ENCODE results near the gene HIP1R. TPM values are rescaled to one million over a fixed set of nuclear protein-coding genes. Genes with fewer than 3 reads are reported as not detected.
A peak's percentile ranks its signal among the peaks of the same experiment; 100 is the strongest.

HIP1R gene
- total and polyA plus RNA-seq, 2 experiments from 2014 or later, result 8.0 to 22.1 TPM

- Histone ChIP-seq H4K20me1 (replicated peaks; ENCODE audit: insufficient read depth) (peaks cover 54% of the 10 kb centered on the region), H2AFZ (no peak overlapping the region), H3K79me2 (replicated peaks; ENCODE audit: insufficient read depth) (no peaks in the 10 kb centered on the region), H3F3A (replicated peaks; ENCODE audit: low read depth) (no peaks in the 10 kb centered on the region; the same call in 1 of the 2 replicates), H3K9me2 (ENCODE audit: insufficient read depth) (no peaks in the 10 kb centered on the region), H3K4me3 (no peak overlapping the region), H3K4me1 (ENCODE audit: insufficient read depth) (peaks cover 10% of the 10 kb centered on the region), H3K27ac (ENCODE audit: low read depth) (no peak overlapping the region), H3K27me3 (ENCODE audit: insufficient read depth) (peaks cover 49% of the 10 kb centered on the region), H3K36me3 (ENCODE audit: insufficient read depth) (no peaks in the 10 kb centered on the region), H3K4me2 (no peak overlapping the region)
- peak; percentile 84 for DNase-seq (ENCODE audit: low spot score)
- Mint-ChIP-seq H3K36me3 (ENCODE audit: low read depth) (peaks cover 38% of the 10 kb centered on the region), H3K27ac (no peak overlapping the region), H3K4me3 (no peak overlapping the region), H3K27me3 (ENCODE audit: insufficient read depth, low read depth, poor library complexity) (peaks cover 71% of the 10 kb centered on the region), H3K9me3 (no peaks in the 10 kb centered on the region), H3K4me1 (peaks cover 11% of the 10 kb centered on the region)
- peak; percentile 75 for ATAC-seq
- TF ChIP-seq ZNF331 (CRISPR knock-in tag; IDR thresholded peaks at IDR 0.05; ENCODE audit: low read depth), result no peak
- peak; percentile 47 to 78 for TF ChIP-seq CTCF (conservative IDR thresholded peaks at IDR 0.05; ENCODE audit: low read depth in 2 of 2)
- TF ChIP-seq ZNF114 (CRISPR knock-in tag; IDR thresholded peaks at IDR 0.05), result no peak
- no peak for TF ChIP-seq CREB1 (CRISPR knock-in tag; IDR thresholded peaks at IDR 0.05; ENCODE audit: low read depth)
Observed at GRCh38 chr12:122867691-122868461, 32.6 kb downstream of the HIP1R start.

- no peak overlapping the region for H3K27ac Mint-ChIP-seq
- no peak overlapping the region for H3K4me2 ChIP-seq
- no peak for TF ChIP-seq CTCF (conservative IDR thresholded peaks at IDR 0.05; ENCODE audit: low read depth in 2 of 2)
- no peak for TF ChIP-seq STAT1 (IDR thresholded peaks at IDR 0.05; ENCODE audit: unreplicated experiment)
- no peak for TF ChIP-seq POLR2AphosphoS5 (IDR thresholded peaks at IDR 0.05; ENCODE audit: low read depth)
- TF ChIP-seq ETS1 (IDR thresholded peaks at IDR 0.05), result no peak
- H2AFZ ChIP-seq, result no peak overlapping the region
- H3K79me2 ChIP-seq (replicated peaks; ENCODE audit: insufficient read depth), result no peaks in the 10 kb centered on the region
- H3K36me3 ChIP-seq (ENCODE audit: insufficient read depth), result no peaks in the 10 kb centered on the region
- no peak overlapping the region for H3K4me3 Mint-ChIP-seq
- no peaks in the 10 kb centered on the region for H3K9me2 ChIP-seq (ENCODE audit: insufficient read depth)
- DNase-seq (ENCODE audit: low spot score) (no peak), ATAC-seq (no peak)
- no peak overlapping the region for H3K4me3 ChIP-seq
- H3K27me3 ChIP-seq (ENCODE audit: insufficient read depth), result peaks cover 56% of the 10 kb centered on the region
- no peaks in the 10 kb centered on the region for H3K9me3 Mint-ChIP-seq
- peaks cover 38% of the 10 kb centered on the region for H3K36me3 Mint-ChIP-seq (ENCODE audit: low read depth)
- H3K27ac ChIP-seq (ENCODE audit: low read depth), result no peak overlapping the region
- H4K20me1 ChIP-seq (replicated peaks; ENCODE audit: insufficient read depth), result peaks cover 56% of the 10 kb centered on the region
- no peaks in the 10 kb centered on the region; the same call in 1 of the 2 replicates for H3F3A ChIP-seq (replicated peaks; ENCODE audit: low read depth)
- peaks cover 17% of the 10 kb centered on the region for H3K4me1 ChIP-seq (ENCODE audit: insufficient read depth)
- H3K27me3 Mint-ChIP-seq (ENCODE audit: insufficient read depth, low read depth, poor library complexity), result peaks cover 79% of the 10 kb centered on the region
- peaks cover 18% of the 10 kb centered on the region for H3K4me1 Mint-ChIP-seq
Observed at GRCh38 chr12:122868471-122869177, 33.4 kb downstream of the HIP1R start.

Measured in GM23338 (cell line).